ENCODE measurements around the gene PCBP4.

PCBP4 gene

DNA sequence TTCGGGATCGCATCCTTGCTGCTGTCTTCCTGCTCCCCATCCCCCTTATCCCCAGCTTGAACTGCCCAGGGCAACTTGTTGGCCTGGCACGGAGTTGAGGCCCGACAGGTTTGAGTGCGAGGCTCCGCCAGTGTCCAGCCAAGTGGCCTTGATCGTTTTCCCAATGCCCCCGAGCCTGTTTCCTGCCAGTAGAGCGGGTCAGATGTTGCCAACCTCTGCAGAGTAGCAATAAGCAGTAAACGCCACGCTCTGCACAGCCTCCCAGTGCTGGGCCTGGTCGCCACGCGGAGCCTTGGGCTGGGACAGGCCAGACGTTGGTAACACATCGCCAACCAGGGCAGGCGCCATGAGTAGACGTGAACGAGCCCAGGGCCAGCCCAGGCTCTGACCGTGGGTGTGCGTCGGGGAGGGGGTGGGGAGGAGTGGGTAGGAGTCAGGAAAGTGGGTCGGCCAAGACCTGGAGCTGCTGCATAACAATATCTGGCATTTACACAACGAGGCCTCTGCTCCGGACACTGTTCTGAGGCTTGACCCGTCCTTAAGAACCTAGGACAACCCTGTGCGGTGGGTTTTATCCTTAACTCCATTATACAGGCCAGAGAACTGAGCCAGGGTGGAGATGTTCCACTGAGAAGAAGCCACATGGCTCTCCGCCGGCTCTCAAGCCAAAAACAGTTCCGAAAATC is 7.2 kb upstream of the PCBP4 start:
- DNase-seq (ENCODE audit: low read depth in 1 of 2, low spot score in 1 of 2): no peak

DNA sequence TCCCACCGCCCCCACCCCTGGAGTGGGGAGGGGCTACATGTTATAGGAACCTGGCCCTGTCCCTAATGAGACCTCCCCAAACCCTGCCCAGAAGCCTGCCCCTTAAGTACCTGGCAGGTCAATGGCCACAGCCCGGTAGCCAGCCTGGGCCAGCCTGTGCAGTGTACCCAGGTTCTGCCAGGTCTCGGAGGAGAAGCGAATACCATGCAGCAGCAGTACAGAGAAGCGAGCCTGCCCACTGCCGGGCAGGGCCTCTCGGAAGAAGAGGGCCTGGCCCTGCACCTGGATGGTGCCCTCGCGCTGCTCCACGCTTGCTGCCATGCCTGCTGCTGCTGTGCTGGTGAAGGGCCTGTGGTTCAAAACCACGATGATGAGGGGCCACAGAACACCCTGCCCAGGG is 4.1 kb upstream of the PCBP4 start:
- no peak for DNase-seq (ENCODE audit: low read depth in 1 of 2, low spot score in 1 of 2)

DNA sequence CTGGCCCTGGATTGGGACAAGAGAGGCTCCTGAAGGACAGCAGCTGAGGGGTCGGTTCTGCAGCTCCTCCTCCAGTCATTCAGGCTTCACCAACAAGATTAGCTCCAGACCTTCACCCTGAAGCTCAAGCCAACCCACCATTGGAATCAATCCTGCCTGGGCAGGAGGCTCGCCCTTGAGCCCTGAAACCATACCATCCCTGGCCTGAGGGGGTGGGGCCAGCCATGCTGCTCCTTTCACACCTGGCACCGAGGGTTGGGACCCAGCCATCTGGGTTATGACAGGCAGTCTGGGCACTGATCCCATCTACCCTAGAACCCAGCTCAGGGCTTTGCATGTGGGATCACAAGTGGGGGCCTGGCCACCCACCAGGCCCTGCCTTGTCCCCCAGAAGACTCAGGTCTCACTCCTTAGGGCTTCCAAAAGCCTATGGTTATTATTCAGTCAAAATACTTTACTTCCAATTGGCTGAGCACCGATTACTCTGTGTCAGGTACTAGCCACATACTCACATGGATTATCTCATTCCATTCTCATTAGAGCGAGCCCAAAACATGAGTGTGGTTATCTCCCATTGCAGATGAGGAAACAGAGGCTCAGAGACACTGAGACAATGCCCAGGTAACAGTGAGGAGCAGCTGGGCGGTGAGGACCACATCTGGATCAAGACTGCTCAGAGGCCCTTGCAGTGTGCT is 3.5 kb upstream of the PCBP4 start:
- DNase-seq (ENCODE audit: low read depth in 1 of 2, low spot score in 1 of 2): no peak

DNA sequence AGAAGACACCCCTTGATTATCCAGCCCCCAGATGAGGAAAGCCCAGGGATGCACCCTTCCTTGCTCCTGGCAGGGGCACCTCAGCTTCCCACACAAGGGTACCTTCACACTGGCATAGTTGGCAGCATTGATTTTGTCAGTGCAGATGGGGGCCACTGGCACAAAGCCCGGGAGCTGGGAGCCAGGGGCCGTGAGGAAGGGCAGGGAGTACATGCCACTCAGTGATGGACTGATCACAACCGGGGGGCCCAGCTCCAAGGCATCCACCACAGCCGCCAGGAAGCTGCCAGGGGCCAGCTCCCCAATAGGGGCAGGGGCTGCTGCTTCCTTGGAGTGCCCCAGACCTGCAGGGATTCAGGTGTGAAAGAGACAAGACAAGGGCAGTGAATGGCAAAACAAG is 2.6 kb upstream of the PCBP4 start:
- DNase-seq (ENCODE audit: low read depth in 1 of 2, low spot score in 1 of 2): no peak

DNA sequence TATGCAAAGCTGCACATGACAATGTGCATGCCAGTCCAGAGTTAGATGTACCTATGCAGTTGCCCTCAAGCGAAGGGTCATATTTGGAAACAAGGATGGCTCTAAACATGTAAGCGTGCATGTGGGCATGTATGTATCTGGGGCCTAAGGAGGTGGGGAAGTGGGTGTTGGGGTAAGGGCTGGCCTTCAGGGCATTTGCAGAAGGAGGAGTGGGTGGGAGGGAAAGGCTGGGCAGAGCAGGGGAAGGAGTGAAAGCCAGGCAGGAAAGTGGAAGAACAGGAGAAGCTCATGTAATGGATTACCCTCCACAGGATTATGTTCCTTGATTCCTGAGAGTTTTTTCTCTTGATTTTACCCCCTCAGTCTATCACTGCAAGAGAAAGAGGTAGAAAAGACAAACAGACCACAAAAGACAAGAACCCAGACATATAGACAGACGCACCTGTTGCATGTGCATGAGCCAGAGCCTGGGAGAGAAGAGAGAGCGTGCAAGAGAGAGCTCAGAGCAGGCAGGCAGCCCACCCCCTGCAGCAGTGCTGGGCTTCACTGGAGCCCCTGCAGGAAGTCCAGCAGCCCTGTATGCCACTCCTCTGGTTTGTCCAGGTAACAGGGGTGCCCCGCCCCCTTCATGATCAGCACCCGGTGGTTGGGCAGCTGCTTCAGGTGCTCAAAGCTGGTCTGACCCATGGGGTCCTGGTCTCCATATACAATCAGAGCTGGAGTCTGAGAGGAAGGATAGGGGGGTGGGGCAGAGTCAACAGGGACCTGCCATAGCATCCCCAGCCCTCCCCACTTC is 1.8 kb upstream of the PCBP4 start:
- no peak for DNase-seq (ENCODE audit: low read depth in 1 of 2, low spot score in 1 of 2)

DNA sequence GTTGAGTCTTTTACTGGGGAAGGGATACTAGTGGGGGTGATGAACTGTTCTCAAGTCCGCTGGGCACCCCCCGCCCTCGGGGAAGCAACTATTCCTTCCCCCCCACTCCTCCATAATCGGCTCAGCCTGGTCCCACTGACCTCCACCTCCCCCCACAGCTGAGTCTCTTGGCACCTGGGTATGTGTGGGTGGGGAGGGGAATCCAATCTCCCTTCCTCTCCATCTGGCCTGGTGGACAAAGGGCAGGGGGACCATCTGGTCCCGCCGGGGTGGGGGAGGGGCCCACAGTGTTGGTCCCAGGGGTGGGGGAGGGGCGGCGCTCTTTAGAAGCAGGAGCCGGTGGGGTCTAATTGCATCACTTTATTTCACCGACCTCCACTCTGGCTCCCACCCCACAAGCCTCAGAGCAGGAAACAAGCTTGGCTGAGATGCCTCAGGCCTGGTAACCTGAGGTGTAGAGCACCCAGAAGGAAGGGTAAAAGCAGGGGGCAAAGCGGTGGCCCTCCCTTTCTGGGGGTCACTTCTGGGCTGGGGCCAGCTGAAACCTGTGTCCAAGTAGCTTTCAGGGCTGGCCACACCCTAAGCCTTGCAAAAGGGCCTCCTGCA is 1.0 kb upstream of the PCBP4 start:
- DNase-seq (ENCODE audit: low read depth in 1 of 2, low spot score in 1 of 2): no peak

DNA sequence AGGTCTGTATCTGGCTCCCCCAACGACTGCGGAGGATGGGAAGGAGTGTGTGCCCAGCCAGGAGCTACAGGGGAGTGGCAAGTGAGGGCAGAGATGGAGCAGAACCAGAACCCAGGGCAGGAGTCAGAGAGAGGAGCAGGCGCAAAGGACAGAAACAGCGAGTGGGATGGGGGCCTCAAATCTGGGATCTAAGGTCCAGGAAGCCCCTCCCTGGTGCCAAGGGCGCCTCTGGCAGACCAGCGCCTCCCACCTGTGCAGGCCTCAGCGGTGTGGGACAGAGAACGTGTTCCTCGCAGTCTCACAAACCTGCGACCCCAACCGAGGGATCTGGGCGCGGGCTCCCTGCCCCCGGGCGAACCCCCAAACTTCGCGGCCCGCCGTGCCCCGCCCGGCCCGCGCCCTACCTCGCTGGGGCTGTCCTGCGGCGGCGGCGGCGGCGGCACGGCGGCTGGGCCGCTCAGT is 301 bp downstream of the PCBP4 start:
- DNase-seq (ENCODE audit: low read depth in 1 of 2, low spot score in 1 of 2): no peak

DNA sequence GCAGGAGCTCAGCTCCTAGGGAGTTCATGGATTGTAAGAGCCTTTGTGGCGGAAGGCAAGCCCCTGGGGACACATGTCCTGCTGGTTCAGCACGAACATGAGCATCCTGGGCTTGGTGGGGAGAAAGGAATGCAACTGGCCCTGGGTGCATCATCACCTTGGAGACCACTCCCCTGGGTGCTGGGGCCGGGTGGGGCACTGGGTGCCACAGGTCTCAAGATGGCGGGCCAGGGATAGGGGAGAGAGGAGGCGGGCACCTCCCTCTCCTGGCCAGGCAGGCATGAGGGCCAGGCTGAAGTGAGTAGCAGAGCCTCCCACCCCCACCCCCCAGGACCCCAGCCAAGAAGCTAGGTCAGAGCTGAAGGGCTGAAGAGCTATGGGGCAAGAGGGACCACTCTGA is 768 bp downstream of the PCBP4 start:
- no peak for DNase-seq (ENCODE audit: low read depth in 1 of 2, low spot score in 1 of 2)

DNA sequence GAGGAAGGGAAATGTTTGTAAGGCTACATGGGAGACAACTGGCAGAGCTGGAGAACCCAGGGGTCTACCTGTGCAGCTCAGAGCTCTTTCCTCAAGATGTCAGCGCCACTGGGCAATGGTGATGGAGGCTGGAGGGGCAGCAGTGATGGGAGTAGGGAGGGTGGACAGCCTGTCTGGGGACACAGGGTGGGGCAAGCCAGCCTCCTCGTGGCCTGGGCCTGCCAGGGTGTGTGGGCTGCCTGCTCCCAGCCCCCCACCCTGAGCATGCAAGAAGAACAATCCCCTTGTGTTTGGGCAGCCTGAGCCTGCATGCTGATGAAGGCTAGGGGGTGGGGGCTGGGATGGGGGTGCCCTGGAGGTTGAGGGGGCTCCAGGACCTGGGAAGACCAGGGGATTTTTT is 1.2 kb downstream of the PCBP4 start:
- DNase-seq (ENCODE audit: low read depth in 1 of 2, low spot score in 1 of 2): no peak

DNA sequence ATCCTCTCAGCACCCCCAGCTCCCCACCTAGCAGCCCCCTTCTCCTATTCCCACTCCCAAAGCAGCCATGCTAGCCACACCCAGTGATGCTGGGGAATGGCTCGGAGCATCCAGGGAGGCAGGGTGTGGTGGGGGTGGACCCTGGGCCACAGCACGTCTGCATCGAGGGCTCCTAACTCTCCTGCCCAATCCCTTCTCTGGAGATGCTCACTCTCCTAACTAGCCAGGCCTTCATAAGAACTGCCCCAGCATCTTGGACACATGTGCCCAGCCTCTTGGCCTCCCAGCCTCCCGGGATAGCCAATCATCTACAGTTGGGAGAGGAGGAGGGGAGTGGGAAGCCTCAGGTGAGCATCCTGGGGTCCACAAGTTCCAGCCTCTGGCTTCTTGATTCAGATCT is 2.7 kb downstream of the PCBP4 start:
- DNase-seq (ENCODE audit: low read depth in 1 of 2, low spot score in 1 of 2): no peak

DNA sequence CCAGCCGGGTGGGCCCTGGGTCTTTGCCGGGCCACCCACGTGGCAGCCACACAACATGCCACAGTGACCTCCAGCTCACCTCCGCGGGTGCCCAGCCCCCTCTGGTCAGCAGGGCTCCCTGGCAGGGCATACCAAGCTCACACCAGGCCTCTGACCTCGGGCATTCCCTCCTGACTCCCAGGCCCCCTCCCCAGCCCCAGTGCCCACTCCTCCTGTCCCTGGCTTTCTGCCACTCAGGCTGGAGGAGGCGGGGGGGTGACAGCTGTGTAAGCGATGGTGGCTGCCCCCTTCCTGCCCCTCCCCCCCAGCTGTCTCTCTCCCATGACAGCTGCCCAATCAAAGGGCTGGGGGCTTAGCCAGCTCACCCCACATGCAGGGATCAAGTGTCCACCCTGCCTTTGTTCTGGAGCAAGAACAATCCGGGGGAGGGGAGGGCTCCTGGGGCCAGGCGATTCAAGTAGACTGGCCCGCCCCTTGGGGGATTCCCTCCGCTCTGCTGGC is 3.3 kb downstream of the PCBP4 start:
- DNase-seq (ENCODE audit: low read depth in 1 of 2, low spot score in 1 of 2): no peak

DNA sequence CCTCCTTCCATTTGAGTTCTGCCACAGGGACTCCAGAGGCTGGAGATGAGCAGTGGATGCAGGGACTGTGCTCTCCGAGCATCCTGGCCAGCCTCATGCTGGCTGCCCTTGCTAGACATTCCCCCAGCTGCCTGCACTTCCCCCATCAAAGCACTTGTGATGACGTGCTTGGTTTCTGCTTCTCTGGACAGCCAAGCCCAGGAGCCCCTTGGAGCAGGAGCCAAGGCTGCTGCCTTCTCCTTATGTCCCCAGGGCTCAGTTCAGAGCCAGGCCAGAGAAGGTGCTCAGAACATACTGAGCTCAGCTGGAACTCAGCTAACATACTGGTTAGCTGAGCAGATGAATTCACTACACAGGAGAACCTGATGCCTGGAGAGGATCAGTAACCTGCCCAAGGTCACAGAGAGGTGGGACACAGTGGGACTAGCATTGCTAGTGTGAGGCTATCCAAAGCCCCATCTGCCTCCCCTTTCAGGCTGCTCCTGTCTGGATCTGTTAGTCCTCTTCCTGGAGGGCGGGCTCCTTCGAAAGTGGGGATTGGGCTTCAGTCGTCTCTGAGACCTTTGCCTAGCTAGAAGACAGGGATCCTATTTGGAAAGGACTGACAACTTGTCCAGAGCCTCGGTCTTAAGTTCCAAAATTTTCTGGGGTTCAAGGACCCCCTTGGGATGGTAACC is 4.3 kb downstream of the PCBP4 start:
- no peak for DNase-seq (ENCODE audit: low read depth in 1 of 2, low spot score in 1 of 2)

DNA sequence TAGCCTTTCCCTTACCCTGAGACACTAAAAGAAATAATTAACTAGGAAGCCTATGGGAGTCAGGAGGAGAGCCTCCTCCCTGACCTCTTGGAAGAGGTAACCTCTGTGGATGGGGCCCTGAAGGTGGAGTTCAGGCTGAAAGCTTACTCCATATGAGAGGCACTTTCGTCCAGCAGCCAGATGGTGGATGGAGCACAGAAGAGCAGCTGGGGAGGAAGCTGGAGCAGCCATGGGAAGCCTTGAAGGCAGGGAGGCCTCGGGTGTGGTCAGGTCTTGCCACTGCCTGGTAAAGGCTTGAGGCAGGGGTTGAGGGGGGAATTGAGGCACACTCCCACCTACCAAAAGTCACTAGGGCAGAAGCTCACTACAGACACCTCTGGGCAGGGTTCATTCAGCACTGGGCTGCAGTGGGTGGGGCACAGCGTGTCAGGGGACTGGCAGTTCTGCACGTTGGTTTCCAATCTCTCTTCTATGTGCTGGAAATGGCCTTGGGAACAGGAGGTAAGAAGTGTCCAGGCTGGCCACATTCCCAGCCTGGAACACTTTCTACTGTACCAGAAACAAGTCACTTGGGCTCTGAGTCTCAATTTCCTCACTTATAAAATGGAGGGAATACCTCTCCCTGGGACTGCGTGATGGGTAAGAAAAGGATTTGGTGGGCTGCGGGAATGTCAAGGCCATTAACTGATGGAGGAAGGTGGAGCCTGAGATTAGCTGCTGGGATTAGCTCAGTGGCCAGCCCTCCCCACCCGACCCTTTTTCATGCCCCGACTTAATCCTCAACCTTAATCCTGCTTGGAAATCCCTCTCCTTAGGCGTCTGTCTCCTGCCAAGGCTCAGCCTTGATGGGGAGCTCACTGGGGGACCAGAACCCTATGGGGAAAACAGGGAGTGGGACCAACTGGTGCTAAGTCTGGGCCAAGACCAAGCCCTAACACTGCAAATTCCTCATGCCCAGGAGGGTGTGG is 5.4 kb downstream of the PCBP4 start:
- DNase-seq (ENCODE audit: low read depth in 1 of 2, low spot score in 1 of 2): no peak

DNA sequence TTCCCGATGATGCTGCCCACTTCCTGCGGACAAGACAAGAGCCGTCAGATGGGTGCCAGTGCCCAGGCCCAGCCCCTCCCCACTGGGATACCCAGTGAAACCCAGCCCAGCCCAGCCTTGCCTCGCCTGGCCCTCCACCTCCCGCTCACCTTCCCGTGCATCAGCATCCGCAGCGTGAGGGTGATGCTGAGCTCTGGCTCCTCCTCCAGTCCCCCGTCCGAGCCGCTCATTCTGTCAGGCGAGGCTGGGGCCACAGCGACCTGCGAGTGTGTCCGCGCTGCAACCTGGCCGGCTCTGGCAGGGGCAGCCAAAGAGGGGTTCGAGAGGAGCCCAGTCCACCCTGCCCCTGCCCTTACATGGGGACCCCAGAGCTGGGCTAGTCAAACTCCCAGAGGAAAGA is 6.2 kb downstream of the PCBP4 start:
- no peak for DNase-seq (ENCODE audit: low read depth in 1 of 2, low spot score in 1 of 2)

DNA sequence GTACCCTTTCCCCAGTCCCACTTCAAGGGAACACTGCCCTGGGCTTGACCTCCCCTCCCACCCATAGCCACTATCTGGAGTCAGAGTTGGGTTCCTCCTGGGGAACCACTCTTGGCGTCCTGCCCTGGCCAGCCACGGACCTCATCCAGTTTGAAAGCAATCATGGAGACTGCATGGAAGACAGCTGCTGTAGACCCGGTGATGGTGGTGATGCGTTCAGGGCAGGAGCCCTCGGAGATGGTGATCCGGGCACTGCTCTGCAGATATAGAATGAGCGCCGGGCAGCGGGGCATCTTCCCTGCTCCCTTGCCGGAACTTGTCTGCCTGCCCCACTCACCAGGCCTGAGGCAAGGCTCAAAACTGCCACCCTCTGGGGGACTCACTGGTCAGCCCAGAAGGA is 6.9 kb downstream of the PCBP4 start:
- DNase-seq (ENCODE audit: low read depth in 1 of 2, low spot score in 1 of 2): no peak

DNA sequence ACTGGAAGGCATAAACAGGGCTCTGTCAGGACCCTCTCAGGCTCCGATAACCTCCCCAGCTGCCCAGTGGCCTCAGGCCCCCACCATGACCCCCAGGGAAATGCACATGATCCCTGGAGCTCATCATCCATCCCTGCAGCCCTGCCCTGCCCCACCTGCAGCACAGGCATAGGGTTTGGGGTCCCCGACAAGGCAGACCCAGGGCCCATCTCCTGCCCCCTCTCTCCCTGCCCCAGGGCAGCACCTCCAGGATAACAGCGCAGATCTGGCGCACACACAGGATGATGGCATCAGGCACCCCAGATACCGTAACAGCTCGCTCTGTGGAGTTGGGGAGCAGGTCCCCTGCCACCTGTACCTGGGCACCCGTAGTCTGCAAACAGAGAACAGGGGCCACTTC is 7.6 kb downstream of the PCBP4 start:
- no peak for DNase-seq (ENCODE audit: low read depth in 1 of 2, low spot score in 1 of 2)

DNA sequence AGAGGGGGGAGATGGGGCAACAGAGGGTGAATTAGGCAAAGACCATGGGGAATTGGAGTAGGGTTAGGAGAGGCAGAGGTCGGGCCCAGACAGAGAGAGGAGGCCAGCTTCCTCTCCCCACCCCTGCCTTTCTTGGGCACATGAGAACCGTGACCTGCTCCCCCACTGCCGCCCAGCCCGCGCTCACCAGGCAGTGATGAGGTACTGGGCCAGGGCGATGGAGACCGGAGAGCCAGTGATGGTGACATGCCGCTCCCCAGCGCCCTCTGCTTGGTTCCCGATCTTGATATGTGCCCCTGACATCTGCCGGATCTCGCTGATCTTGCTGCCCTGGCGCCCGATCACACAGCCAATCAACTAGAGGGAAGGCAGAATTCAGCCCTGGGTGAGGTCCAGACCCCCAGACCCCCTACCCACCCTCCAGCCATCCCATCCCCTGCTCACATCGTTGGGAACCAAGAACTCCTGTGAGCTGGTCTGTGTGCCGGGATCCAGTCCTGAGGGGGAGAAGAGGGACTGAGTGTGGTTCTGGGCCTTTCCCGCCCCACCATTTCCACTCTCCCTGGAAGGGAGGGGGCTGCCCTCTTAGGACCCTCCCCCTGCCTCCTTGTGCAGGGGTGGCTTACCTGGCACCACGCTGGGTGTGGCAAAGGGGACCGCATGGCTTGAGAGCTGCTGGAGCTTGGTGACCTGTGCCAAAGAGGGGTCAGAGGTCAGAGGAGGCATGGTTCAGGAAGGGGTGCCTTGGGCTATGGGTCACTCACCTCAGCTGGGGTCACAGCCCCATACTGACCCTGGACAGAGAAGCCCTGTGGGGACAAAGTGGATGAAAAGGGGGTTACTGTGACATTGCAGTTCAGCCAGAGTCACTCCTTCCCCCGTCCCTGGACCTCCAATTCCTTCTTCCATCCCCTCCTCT is 8.4 kb downstream of the PCBP4 start:
- DNase-seq (ENCODE audit: low read depth in 1 of 2, low spot score in 1 of 2): no peak

DNA sequence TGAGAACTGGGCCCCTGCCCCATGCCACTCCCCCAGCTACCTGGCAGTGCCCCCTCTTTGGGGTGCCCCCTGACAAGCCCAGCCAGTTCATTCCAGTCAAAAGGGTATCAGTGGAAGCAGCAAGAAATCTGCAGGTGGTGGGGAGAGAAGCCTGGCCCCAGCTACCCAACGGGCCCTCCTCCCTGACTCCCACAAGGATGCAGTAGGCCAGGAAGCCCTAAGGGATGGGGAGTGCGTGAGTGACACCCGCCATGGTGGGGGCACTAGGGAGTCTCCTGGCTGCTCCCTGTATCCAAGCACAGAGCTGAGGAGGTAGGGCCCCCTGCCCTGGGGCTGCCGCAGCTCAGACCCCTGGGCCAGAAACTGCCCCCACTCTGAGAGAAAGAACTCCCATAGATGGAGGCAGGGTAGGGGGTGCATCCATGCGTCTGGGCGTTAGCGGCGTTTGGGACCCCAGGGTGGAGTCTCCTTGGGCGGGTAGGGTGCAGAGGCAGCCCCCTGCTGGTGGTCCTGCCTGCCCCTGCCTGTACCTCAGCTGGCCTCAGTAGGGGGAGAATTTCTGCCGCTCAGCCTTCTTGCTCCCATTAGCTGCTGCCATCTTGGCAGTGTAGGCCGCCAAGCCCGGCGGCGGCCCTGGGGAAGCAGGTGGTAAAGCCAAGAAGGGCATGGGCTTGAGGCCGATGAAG is 9.6 kb downstream of the PCBP4 start:
- no peak for DNase-seq (ENCODE audit: low read depth in 1 of 2, low spot score in 1 of 2)

Measured in stimulated activated CD4-positive, alpha-beta T cell treated with anti-CD3 and anti-CD28 coated beads, Interleukin-15, amount 100 ng/mL, for 1 hour (primary cell).